ENCODE data around the gene PLEKHJ1. TPM values are rescaled to one million over a fixed set of nuclear protein-coding genes. Genes with fewer than 3 reads are reported as not detected.
A peak's percentile ranks its signal among the peaks of the same experiment; 100 is the strongest.

Gene PLEKHJ1
- total and polyA plus RNA-seq, 2 of the 13 experiments (the other 11 are each of a cell fraction or from before 2014, with no cell fraction given) = 70.5 to 130 TPM

DNA sequence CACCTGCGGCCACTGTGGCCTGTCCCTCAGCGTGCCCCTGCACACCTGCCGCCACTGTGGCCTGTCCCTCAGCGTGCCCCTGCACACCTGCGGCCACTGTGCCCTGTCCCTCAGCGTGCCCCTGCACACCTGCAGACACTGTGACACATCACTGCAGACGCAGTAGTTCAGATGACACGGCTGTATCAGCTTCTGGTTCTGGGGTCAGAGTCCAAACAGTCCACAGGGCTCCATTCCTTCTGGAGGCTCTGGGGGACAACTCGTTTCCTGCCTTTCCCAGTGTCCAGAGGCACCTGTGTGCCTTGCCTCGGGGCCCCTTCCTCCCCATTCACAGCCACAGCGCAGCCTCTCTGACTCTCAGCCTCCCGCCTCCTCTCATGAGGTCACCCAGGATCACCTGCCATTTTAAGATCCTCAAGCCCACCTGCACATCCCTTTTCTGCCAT, 6.0 kb upstream of the PLEKHJ1 start (continued):
- TF ChIP-seq ZNF136 (CRISPR knock-in tag; IDR thresholded peaks at IDR 0.05; ENCODE audit: low read depth) = no peak
- no peak for TF ChIP-seq SP5 (CRISPR knock-in tag; IDR thresholded peaks at IDR 0.05; ENCODE audit: borderline replicate concordance, low read depth)
- TF ChIP-seq, protein P1, sequence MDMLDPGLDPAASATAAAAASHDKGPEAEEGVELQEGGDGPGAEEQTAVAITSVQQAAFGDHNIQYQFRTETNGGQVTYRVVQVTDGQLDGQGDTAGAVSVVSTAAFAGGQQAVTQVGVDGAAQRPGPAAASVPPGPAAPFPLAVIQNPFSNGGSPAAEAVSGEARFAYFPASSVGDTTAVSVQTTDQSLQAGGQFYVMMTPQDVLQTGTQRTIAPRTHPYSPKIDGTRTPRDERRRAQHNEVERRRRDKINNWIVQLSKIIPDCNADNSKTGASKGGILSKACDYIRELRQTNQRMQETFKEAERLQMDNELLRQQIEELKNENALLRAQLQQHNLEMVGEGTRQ (IDR thresholded peaks at IDR 0.05; ENCODE audit: low read depth, low read length) = no peak
- TF ChIP-seq, protein P1 (CRISPR knock-in tag; IDR thresholded peaks at IDR 0.05; ENCODE audit: borderline replicate concordance) = no peak
- TF ChIP-seq, protein P2, sequence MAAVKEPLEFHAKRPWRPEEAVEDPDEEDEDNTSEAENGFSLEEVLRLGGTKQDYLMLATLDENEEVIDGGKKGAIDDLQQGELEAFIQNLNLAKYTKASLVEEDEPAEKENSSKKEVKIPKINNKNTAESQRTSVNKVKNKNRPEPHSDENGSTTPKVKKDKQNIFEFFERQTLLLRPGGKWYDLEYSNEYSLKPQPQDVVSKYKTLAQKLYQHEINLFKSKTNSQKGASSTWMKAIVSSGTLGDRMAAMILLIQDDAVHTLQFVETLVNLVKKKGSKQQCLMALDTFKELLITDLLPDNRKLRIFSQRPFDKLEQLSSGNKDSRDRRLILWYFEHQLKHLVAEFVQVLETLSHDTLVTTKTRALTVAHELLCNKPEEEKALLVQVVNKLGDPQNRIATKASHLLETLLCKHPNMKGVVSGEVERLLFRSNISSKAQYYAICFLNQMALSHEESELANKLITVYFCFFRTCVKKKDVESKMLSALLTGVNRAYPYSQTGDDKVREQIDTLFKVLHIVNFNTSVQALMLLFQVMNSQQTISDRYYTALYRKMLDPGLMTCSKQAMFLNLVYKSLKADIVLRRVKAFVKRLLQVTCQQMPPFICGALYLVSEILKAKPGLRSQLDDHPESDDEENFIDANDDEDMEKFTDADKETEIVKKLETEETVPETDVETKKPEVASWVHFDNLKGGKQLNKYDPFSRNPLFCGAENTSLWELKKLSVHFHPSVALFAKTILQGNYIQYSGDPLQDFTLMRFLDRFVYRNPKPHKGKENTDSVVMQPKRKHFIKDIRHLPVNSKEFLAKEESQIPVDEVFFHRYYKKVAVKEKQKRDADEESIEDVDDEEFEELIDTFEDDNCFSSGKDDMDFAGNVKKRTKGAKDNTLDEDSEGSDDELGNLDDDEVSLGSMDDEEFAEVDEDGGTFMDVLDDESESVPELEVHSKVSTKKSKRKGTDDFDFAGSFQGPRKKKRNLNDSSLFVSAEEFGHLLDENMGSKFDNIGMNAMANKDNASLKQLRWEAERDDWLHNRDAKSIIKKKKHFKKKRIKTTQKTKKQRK (IDR thresholded peaks at IDR 0.05; ENCODE audit: low read length) = no peak
- no peak for TF ChIP-seq NR3C1 (CRISPR knock-in tag; IDR thresholded peaks at IDR 0.05)
- TF ChIP-seq, protein P3, sequence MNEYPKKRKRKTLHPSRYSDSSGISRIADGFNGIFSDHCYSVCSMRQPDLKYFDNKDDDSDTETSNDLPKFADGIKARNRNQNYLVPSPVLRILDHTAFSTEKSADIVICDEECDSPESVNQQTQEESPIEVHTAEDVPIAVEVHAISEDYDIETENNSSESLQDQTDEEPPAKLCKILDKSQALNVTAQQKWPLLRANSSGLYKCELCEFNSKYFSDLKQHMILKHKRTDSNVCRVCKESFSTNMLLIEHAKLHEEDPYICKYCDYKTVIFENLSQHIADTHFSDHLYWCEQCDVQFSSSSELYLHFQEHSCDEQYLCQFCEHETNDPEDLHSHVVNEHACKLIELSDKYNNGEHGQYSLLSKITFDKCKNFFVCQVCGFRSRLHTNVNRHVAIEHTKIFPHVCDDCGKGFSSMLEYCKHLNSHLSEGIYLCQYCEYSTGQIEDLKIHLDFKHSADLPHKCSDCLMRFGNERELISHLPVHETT (CRISPR knock-in tag; conservative IDR thresholded peaks at IDR 0.05) = no peak
- TF ChIP-seq ZNF3 (CRISPR knock-in tag; IDR thresholded peaks at IDR 0.05) = no peak
- peak; percentile 43; the same call in 1 of the 2 replicates for TF ChIP-seq ZNF710 (CRISPR knock-in tag; IDR thresholded peaks at IDR 0.05; ENCODE audit: borderline replicate concordance)
- no peak for TF ChIP-seq ZNF160 (CRISPR knock-in tag; IDR thresholded peaks at IDR 0.05)
- TF ChIP-seq SIN3B (IDR thresholded peaks at IDR 0.05; ENCODE audit: low read length) = no peak
- no peak for TF ChIP-seq ONECUT2 (CRISPR knock-in tag; IDR thresholded peaks at IDR 0.05)
- TF ChIP-seq ZNF670 (CRISPR knock-in tag; IDR thresholded peaks at IDR 0.05; ENCODE audit: borderline replicate concordance) = no peak
- no peak for TF ChIP-seq ZNF569 (CRISPR knock-in tag; IDR thresholded peaks at IDR 0.05; ENCODE audit: borderline replicate concordance)
- TF ChIP-seq PRDM15 (CRISPR knock-in tag; IDR thresholded peaks at IDR 0.05) = peak; percentile 85
- TF ChIP-seq HOXA3 (CRISPR knock-in tag; IDR thresholded peaks at IDR 0.05) = peak; percentile 74
